Measurements from ENCODE around the gene MRE11. TPM values are rescaled to one million over a fixed set of nuclear protein-coding genes. Genes with fewer than 3 reads are reported as not detected.

The MRE11 gene
- total RNA-seq, 1 experiment from 2014 or later, result 40.7 TPM

GRCh38 chr11:94533206-94533605, 39.6 kb upstream of the MRE11 start:
- peaks cover 3% of the 10 kb centered on the region; the same call in 1 of the 2 replicates for H3K27me3 Mint-ChIP-seq (ENCODE audit: low read depth)
- H3K23me2 ChIP-seq (ENCODE audit: insufficient read length, low read depth, low read length, poor library complexity, severe bottlenecking), result no peaks in the 10 kb centered on the region
- no peak overlapping the region for H3T11ph ChIP-seq (ENCODE audit: low read length)
- H2BK120ac ChIP-seq (ENCODE audit: low read depth, low read length, poor library complexity, severe bottlenecking), result no peak overlapping the region
- no peak overlapping the region for H2BK20ac ChIP-seq (ENCODE audit: low read depth, low read length, poor library complexity, severe bottlenecking)
- H4K5ac ChIP-seq (ENCODE audit: insufficient read length, low read depth, low read length), result no peak overlapping the region
- H3K23ac ChIP-seq (ENCODE audit: insufficient read length, low read depth, low read length), result no peak overlapping the region
- H3K4me2 ChIP-seq (ENCODE audit: insufficient read depth, insufficient read length, low read length), result no peak overlapping the region
- H3K79me2 ChIP-seq (ENCODE audit: insufficient read depth, low read length), result no peaks in the 10 kb centered on the region
- H3K79me1 ChIP-seq (ENCODE audit: insufficient read depth, low read depth, low read length, poor library complexity, severe bottlenecking), result no peaks in the 10 kb centered on the region
- H2BK15ac ChIP-seq (ENCODE audit: low read depth, low read length), result no peak overlapping the region
- no peaks in the 10 kb centered on the region for H3K9me3 Mint-ChIP-seq
- no peak overlapping the region for H4K8ac ChIP-seq (replicated peaks; ENCODE audit: insufficient read length, low read depth, low read length)
- H3K27ac Mint-ChIP-seq, result no peak overlapping the region
- no peaks in the 10 kb centered on the region for H3K36me3 Mint-ChIP-seq (ENCODE audit: insufficient read depth in 1 of 3, low read depth in 3 of 3)
- no peak overlapping the region for H4K91ac ChIP-seq (ENCODE audit: insufficient read length, low read depth, low read length)
- H3K4ac ChIP-seq (ENCODE audit: low read depth, low read length), result no peak overlapping the region
- no peaks in the 10 kb centered on the region; a peak in 1 of 4 replicates for H3K4me1 Mint-ChIP-seq
- H2AK5ac ChIP-seq (ENCODE audit: insufficient read length, low read length), result no peak overlapping the region
- WGBS (ENCODE audit: extremely low coverage, insufficient read length, low lambda C conversion rate), result no CpG with 5 or more reads among the region's 1 CpG
- no peak overlapping the region for H2BK5ac ChIP-seq (ENCODE audit: insufficient read length, low read length)
- no peak for DNase-seq
- H3K56ac ChIP-seq (ENCODE audit: insufficient read length, low read depth, low read length), result no peak overlapping the region
- no peak overlapping the region for H3K9ac ChIP-seq (ENCODE audit: extremely low read depth, insufficient read length, low read length)
- H3K27me3 ChIP-seq (ENCODE audit: insufficient read depth, low read length), result no peaks in the 10 kb centered on the region
- no peak overlapping the region for H2BK12ac ChIP-seq (ENCODE audit: insufficient read length, low read depth, low read length)
- H3K27ac ChIP-seq (ENCODE audit: insufficient read length, low read depth, low read length), result no peak overlapping the region
- H3K4me1 ChIP-seq (ENCODE audit: insufficient read depth, low read length), result no peaks in the 10 kb centered on the region
- no peak overlapping the region for H3K4me3 Mint-ChIP-seq
- TF ChIP-seq, protein P1, sequence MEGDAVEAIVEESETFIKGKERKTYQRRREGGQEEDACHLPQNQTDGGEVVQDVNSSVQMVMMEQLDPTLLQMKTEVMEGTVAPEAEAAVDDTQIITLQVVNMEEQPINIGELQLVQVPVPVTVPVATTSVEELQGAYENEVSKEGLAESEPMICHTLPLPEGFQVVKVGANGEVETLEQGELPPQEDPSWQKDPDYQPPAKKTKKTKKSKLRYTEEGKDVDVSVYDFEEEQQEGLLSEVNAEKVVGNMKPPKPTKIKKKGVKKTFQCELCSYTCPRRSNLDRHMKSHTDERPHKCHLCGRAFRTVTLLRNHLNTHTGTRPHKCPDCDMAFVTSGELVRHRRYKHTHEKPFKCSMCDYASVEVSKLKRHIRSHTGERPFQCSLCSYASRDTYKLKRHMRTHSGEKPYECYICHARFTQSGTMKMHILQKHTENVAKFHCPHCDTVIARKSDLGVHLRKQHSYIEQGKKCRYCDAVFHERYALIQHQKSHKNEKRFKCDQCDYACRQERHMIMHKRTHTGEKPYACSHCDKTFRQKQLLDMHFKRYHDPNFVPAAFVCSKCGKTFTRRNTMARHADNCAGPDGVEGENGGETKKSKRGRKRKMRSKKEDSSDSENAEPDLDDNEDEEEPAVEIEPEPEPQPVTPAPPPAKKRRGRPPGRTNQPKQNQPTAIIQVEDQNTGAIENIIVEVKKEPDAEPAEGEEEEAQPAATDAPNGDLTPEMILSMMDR (conservative IDR thresholded peaks at IDR 0.05), result no peak
- H3K18ac ChIP-seq (ENCODE audit: insufficient read length, low read depth, low read length), result no peak overlapping the region
- H2AFZ ChIP-seq (ENCODE audit: low read length), result no peak overlapping the region
- H3K14ac ChIP-seq (ENCODE audit: insufficient read depth, low read length), result no peak overlapping the region
- H4K20me1 ChIP-seq (ENCODE audit: control insufficient read depth, insufficient read depth, insufficient read length), result no peaks in the 10 kb centered on the region
- H3K9me3 ChIP-seq (ENCODE audit: control insufficient read depth, low read depth, low read length), result no peaks in the 10 kb centered on the region

Measured in H9 (cell line).